SK-N-SH (cell line): ENCODE results near the gene KCTD17. TPM values are rescaled to one million over a fixed set of nuclear protein-coding genes. Genes with fewer than 3 reads are reported as not detected.

Experiments used
- CTCF ChIA-PET: fragments of 300-600, 350-600 bp; formaldehyde crosslinking; extraction: SDS; loops from one replicate; lab custom pipeline; 2021; lab: Yijun Ruan, JAX
- POLR2A ChIA-PET: fragments of 350-600 bp; sonication (Branson Sonifier 250); formaldehyde crosslinking; extraction: SDS; loops from one replicate; lab custom pipeline; 2020; ENCODE audit warnings: antibody characterized with exemption, inconsistent platforms; lab: Yijun Ruan, JAX
- DNase-seq: peaks from one replicate; pipeline ENCODE4 v3.0.0; 2012
- H2AFZ ChIP-seq: fragments of 200-600 bp; sonication (generic); 2 replicates; pipeline ENCODE4 v1.8.1; 2016; ENCODE audit warnings: antibody characterized with exemption, mild to moderate bottlenecking, low read depth
- H3F3A ChIP-seq: fragments of 200-600 bp; sonication (generic); replicated peaks from 2 replicates; pipeline ENCODE3; 2016; ENCODE audit warnings: antibody characterized with exemption, mild to moderate bottlenecking; ENCODE audit not compliant: insufficient read depth
- H3K27ac ChIP-seq, 2 experiments: fragments of 200-500 bp in 1 of 2; fragments of 200-600 bp in 1 of 2; sonication (Bioruptor generic) in 1 of 2; sonication (generic), shearing (Covaris generic) in 1 of 2; 2 replicates each; pipeline versions ENCODE4 v1.5.1 to v1.6.1; 2014 to 2016; ENCODE audit warnings: low read depth in 2 of 2, inconsistent platforms in 1 of 2, low read length in 1 of 2, mild to moderate bottlenecking in 1 of 2, mixed read lengths in 1 of 2
- H3K27me3 ChIP-seq: fragments of 200-600 bp; sonication (generic), shearing (Covaris generic); 2 replicates; pipeline ENCODE4 v1.6.1; 2016; ENCODE audit warnings: mixed run types; ENCODE audit not compliant: insufficient read depth
- H3K36me3 ChIP-seq, 2 experiments: fragments of 200-500 bp in 1 of 2; fragments of 200-600 bp in 1 of 2; sonication (Bioruptor generic) in 1 of 2; sonication (generic) in 1 of 2; replicated peaks in 1 of 2; 2 replicates each; pipeline versions ENCODE3 to v1.5.1; 2014 to 2016; ENCODE audit warnings: low read length in 1 of 2, mild to moderate bottlenecking in 1 of 2; ENCODE audit not compliant: insufficient read depth in 2 of 2, control insufficient read depth in 1 of 2
- H3K4me1 ChIP-seq, 2 experiments: fragments of 200-500 bp in 1 of 2; fragments of 200-600 bp in 1 of 2; sonication (Bioruptor generic) in 1 of 2; sonication (generic), shearing (Covaris generic) in 1 of 2; 2 replicates each; pipeline versions ENCODE4 v1.5.1 to v1.6.1; 2014 to 2016; ENCODE audit warnings: low read depth in 1 of 2, low read length in 1 of 2, mixed run types in 1 of 2; ENCODE audit not compliant: insufficient read depth in 2 of 2, control insufficient read depth in 1 of 2
- H3K4me2 ChIP-seq: fragments of 200-600 bp; sonication (generic), shearing (Covaris generic); 2 replicates; pipeline ENCODE4 v1.6.1; 2017; ENCODE audit warnings: mixed run types
- H3K4me3 ChIP-seq, 2 experiments: fragments of 200-500 bp in 1 of 2; fragments of 200-600 bp in 1 of 2; sonication (Bioruptor generic) in 1 of 2; sonication (generic), shearing (Covaris generic) in 1 of 2; 2 replicates each; pipeline versions ENCODE4 v1.5.1 to v1.8.1; 2014 to 2016; ENCODE audit warnings: low read depth in 2 of 2, inconsistent platforms in 1 of 2, low read length in 1 of 2, mild to moderate bottlenecking in 1 of 2, mixed read lengths in 1 of 2, moderate library complexity in 1 of 2
- H3K79me2 ChIP-seq: fragments of 200-600 bp; sonication (generic); 2 replicates; pipeline ENCODE4 v1.8.1; 2017; ENCODE audit warnings: mild to moderate bottlenecking; ENCODE audit not compliant: insufficient read depth
- H3K9ac ChIP-seq: fragments of 200-600 bp; sonication (generic); 2 replicates; pipeline ENCODE4 v1.6.1; 2017; ENCODE audit warnings: mixed run types
- H3K9me2 ChIP-seq: fragments of 200-600 bp; sonication (generic); 2 replicates; pipeline ENCODE4 v1.6.1; 2017; ENCODE audit warnings: mixed run types
- H3K9me3 ChIP-seq: fragments of 200-600 bp; sonication (generic); 2 replicates; pipeline ENCODE4 v1.6.1; 2017; ENCODE audit warnings: mixed run types, mild to moderate bottlenecking, moderate library complexity
- H4K20me1 ChIP-seq: fragments of 200-600 bp; sonication (generic); 2 replicates; pipeline ENCODE4 v1.6.1; 2017; ENCODE audit warnings: mild to moderate bottlenecking, mixed run types; ENCODE audit not compliant: insufficient read depth
- CHD2 ChIP-seq: fragments of 150-350 bp; IDR thresholded peaks from 2 replicates; pipeline ENCODE4 v1.6.1; 2018; ENCODE audit warnings: low read length; ENCODE audit not compliant: partially characterized antibody
- EP300 ChIP-seq, 2 experiments: IDR thresholded peaks; 2 replicates each; pipeline versions ENCODE4 v1.4.0 to v1.6.1; 2012; ENCODE audit warnings: borderline replicate concordance in 1 of 2, low read depth in 1 of 2, low read length in 1 of 2
- FOXJ3 ChIP-seq: sonication (generic); formaldehyde crosslinking; IDR thresholded peaks from 2 replicates; pipeline ENCODE4 v1.5.1; 2020; ENCODE audit warnings: mild to moderate bottlenecking, missing genetic modification reagents
- GABPA ChIP-seq: IDR thresholded peaks from 2 replicates; pipeline ENCODE4 v1.4.0; 2012; ENCODE audit warnings: low read depth, mild to moderate bottlenecking
- GATA2 ChIP-seq: sonication (generic); formaldehyde crosslinking; IDR thresholded peaks from 2 replicates; pipeline ENCODE4 v1.5.0; 2020; ENCODE audit warnings: mild to moderate bottlenecking, missing genetic modification reagents
- JUND ChIP-seq: IDR thresholded peaks from 2 replicates; pipeline ENCODE4 v1.4.0; 2012
- NRF1 ChIP-seq: IDR thresholded peaks from 2 replicates; pipeline ENCODE4 v1.6.1; 2012; ENCODE audit warnings: low read depth, mild to moderate bottlenecking, low read length
- POLR2AphosphoS5 ChIP-seq: IDR thresholded peaks from 2 replicates; pipeline ENCODE4 v1.6.1; 2012; ENCODE audit warnings: low read depth, low read length
- RAD21 ChIP-seq: IDR thresholded peaks from 2 replicates; pipeline ENCODE4 v1.6.1; 2012; ENCODE audit warnings: mild to moderate bottlenecking, low read length
- RFX5 ChIP-seq: IDR thresholded peaks from 2 replicates; pipeline ENCODE4 v1.6.1; 2012; ENCODE audit warnings: mild to moderate bottlenecking, improper control_type of control experiment, low read length
- SIN3A ChIP-seq: IDR thresholded peaks from 2 replicates; pipeline ENCODE4 v1.6.1; 2012; ENCODE audit warnings: low read depth, mild to moderate bottlenecking, low read length, moderate library complexity, borderline replicate concordance
- SMC3 ChIP-seq: IDR thresholded peaks from 2 replicates; pipeline ENCODE4 v1.6.1; 2012; ENCODE audit warnings: low read depth, low read length, improper control_type of control experiment
- TAF1 ChIP-seq: IDR thresholded peaks from 2 replicates; pipeline ENCODE4 v1.6.1; 2012; ENCODE audit warnings: low read depth, mild to moderate bottlenecking, low read length, moderate library complexity, borderline replicate concordance
- TEAD4 ChIP-seq: IDR thresholded peaks from 2 replicates; pipeline ENCODE4 v1.4.0; 2012; ENCODE audit warnings: mild to moderate bottlenecking, borderline replicate concordance; ENCODE audit not compliant: insufficient read depth
- WGBS: methylation state at CpG from one replicate; pipeline ENCODE4 v1.1.6; 2017; ENCODE audit warnings: low lambda C conversion rate; 5-methylcytosine and 5-hydroxymethylcytosine counted together
- polyA plus RNA-seq, 3 experiments: library from polyadenylated mRNA; depleted of rRNA; stranded (reverse); fragments of >200 nt; gene quantifications; 2 replicates each; pipeline ENCODE4 v1.2.3, GENCODE V29; 2012
- TF ChIP-seq, protein P1 (sequence below): IDR thresholded peaks from 2 replicates; pipeline ENCODE4 v1.4.0; 2012; ENCODE audit warnings: low read depth, borderline replicate concordance
- TF ChIP-seq, protein P2 (sequence below): fragments of 150-350 bp; IDR thresholded peaks from 2 replicates; pipeline ENCODE4 v1.6.1; 2016; ENCODE audit warnings: mild to moderate bottlenecking, low read depth, low read length
- TF ChIP-seq, protein P3 (sequence below): IDR thresholded peaks from 2 replicates; pipeline ENCODE4 v1.6.1; 2012; ENCODE audit warnings: mild to moderate bottlenecking, low read depth, low read length, moderate library complexity
- TF ChIP-seq, protein P4 (sequence below): fragments of 150-350 bp; IDR thresholded peaks from 2 replicates; pipeline ENCODE4 v1.6.1; 2017; ENCODE audit warnings: antibody characterized with exemption, low read length, low read depth, borderline replicate concordance

Gene KCTD17
- polyA plus RNA-seq, 1 of the 3 experiments (the other 2 are of a cell fraction) = 57.8 TPM

DNA sequence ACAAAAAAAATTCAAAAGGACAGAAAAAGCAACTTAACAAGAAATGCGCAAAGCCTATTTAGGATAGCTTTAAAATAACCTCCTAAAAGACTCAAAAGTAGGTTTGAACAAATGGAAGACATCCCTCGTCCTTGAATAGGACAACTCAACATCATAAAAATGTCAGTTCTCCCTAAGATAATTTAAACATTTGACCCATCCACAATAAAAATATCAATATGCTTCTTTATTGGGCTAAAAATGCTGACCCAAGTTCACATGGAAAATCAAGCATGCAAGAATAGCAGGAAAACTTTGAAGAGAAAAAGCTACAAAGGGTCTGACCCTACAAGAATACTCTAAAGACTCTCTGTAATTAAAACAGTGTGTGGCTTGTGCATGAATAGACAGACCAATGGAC is 12.1 kb upstream of the KCTD17 start (continued):
- TF ChIP-seq RFX5 (no peak), CHD2 (no peak), FOXJ3 (no peak), GABPA (no peak)
- TF ChIP-seq, protein P1, sequence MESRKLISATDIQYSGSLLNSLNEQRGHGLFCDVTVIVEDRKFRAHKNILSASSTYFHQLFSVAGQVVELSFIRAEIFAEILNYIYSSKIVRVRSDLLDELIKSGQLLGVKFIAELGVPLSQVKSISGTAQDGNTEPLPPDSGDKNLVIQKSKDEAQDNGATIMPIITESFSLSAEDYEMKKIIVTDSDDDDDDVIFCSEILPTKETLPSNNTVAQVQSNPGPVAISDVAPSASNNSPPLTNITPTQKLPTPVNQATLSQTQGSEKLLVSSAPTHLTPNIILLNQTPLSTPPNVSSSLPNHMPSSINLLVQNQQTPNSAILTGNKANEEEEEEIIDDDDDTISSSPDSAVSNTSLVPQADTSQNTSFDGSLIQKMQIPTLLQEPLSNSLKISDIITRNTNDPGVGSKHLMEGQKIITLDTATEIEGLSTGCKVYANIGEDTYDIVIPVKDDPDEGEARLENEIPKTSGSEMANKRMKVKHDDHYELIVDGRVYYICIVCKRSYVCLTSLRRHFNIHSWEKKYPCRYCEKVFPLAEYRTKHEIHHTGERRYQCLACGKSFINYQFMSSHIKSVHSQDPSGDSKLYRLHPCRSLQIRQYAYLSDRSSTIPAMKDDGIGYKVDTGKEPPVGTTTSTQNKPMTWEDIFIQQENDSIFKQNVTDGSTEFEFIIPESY = no peak
- TF ChIP-seq, protein P2, sequence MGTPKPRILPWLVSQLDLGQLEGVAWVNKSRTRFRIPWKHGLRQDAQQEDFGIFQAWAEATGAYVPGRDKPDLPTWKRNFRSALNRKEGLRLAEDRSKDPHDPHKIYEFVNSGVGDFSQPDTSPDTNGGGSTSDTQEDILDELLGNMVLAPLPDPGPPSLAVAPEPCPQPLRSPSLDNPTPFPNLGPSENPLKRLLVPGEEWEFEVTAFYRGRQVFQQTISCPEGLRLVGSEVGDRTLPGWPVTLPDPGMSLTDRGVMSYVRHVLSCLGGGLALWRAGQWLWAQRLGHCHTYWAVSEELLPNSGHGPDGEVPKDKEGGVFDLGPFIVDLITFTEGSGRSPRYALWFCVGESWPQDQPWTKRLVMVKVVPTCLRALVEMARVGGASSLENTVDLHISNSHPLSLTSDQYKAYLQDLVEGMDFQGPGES = no peak

DNA sequence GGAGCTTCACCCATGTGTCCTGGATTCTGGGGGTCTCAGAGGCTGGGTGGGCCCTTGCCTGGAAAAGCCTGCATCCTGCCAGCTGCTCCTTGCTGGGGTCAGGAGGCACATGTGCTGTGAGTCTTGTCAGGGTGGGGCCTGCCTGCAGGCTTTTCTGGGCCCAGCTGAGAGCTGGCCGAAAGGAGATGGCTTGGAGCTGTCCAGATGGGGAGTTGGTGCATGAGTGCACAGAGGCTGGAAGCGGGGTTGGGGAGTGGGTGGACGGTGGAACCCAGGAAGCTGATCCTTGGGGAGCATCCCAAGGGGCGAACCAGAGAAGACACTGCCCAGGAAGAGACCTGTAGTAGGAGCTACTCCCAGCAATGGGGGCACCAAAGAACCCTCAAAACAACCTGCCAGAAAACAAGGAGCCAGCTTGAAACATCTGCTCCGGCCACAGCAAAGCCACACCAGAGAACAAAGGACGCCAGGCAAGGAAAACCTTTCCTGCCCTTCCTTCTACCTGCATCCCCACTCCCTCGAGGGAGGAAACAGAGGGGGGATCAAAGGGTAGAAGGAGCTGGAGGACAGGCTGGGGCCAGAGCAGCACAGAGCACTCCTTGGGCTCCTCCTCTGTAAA is 8.2 kb upstream of the KCTD17 start:
- 82% methylated on average over 7 of the region's 7 CpGs for WGBS
- H3K79me2 ChIP-seq = no peaks in the 10 kb centered on the region
- no peak for DNase-seq
- no peaks in the 10 kb centered on the region for H3K9me3 ChIP-seq
- H3K36me3 ChIP-seq = no peaks in the 10 kb centered on the region
- H3F3A ChIP-seq = peaks cover 8% of the 10 kb centered on the region
- H3K4me3 ChIP-seq = no peak overlapping the region
- no peaks in the 10 kb centered on the region for H3K27me3 ChIP-seq
- TF ChIP-seq, protein P3, sequence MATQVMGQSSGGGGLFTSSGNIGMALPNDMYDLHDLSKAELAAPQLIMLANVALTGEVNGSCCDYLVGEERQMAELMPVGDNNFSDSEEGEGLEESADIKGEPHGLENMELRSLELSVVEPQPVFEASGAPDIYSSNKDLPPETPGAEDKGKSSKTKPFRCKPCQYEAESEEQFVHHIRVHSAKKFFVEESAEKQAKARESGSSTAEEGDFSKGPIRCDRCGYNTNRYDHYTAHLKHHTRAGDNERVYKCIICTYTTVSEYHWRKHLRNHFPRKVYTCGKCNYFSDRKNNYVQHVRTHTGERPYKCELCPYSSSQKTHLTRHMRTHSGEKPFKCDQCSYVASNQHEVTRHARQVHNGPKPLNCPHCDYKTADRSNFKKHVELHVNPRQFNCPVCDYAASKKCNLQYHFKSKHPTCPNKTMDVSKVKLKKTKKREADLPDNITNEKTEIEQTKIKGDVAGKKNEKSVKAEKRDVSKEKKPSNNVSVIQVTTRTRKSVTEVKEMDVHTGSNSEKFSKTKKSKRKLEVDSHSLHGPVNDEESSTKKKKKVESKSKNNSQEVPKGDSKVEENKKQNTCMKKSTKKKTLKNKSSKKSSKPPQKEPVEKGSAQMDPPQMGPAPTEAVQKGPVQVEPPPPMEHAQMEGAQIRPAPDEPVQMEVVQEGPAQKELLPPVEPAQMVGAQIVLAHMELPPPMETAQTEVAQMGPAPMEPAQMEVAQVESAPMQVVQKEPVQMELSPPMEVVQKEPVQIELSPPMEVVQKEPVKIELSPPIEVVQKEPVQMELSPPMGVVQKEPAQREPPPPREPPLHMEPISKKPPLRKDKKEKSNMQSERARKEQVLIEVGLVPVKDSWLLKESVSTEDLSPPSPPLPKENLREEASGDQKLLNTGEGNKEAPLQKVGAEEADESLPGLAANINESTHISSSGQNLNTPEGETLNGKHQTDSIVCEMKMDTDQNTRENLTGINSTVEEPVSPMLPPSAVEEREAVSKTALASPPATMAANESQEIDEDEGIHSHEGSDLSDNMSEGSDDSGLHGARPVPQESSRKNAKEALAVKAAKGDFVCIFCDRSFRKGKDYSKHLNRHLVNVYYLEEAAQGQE = no peak
- no peak for TF ChIP-seq RFX5
- no peak for TF ChIP-seq POLR2AphosphoS5
- TF ChIP-seq, protein P4, sequence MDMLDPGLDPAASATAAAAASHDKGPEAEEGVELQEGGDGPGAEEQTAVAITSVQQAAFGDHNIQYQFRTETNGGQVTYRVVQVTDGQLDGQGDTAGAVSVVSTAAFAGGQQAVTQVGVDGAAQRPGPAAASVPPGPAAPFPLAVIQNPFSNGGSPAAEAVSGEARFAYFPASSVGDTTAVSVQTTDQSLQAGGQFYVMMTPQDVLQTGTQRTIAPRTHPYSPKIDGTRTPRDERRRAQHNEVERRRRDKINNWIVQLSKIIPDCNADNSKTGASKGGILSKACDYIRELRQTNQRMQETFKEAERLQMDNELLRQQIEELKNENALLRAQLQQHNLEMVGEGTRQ = no peak
- no peak for TF ChIP-seq NRF1
- TF ChIP-seq JUND = no peak
- no peak for TF ChIP-seq EP300 (IDR thresholded peaks at IDR 0.05; ENCODE audit: borderline replicate concordance in 1 of 2, low read depth in 1 of 2, low read length in 1 of 2)
- TF ChIP-seq CHD2 = no peak
- no peak for TF ChIP-seq RAD21
- no peak for TF ChIP-seq TAF1
- no peak for TF ChIP-seq SMC3
- no peak for TF ChIP-seq SIN3A
- no peak for TF ChIP-seq GATA2 (CRISPR knock-in tag)
- TF ChIP-seq TEAD4 = no peak
- H3K9me2 ChIP-seq = no peaks in the 10 kb centered on the region
- ChIA-PET CTCF (interaction anchor here (0.6 to 3.2 kb wide), 8 partner anchors 8 to 261 kb away, joined by 3 to 11 read pairs (median 3); partner anchors contain the start of gene KCTD17), POLR2A (interaction anchor here (0.7 kb wide), 1 partner anchor 9 kb away, joined by 3 read pairs; no protein-coding TSS in a partner anchor)
- H3K4me2 ChIP-seq = no peak overlapping the region
- no peak overlapping the region for H2AFZ ChIP-seq
- peaks cover 0 to 14% of the 10 kb centered on the region in 2 experiments; a peak in 1 of 4 replicates for H3K4me1 ChIP-seq
- H3K9ac ChIP-seq = no peak overlapping the region
- no peaks in the 10 kb centered on the region for H4K20me1 ChIP-seq
- H3K27ac ChIP-seq = no peak overlapping the region
